IPS DF 4.7 (cell line): ENCODE measurements around the gene DOK6.
"Not testable (repeated sequence)": the region's sequence is repeated elsewhere in the genome, so short reads cannot be mapped to it uniquely, and the experiment has no call there.

ENCODE experiments used
- DNase-seq: peaks from one replicate; pipeline ENCODE4 v3.0.0-alpha.2; 2013; ENCODE audit warnings: low spot score; ENCODE audit errors: extremely low read depth

Gene DOK6

GRCh38 chr18:69795791-69796190 is 395.1 kb downstream of the DOK6 start:
- DNase-seq, result no peak

- no peak for DNase-seq
Measured at GRCh38 chr18:69804776-69805501, 404.3 kb downstream of the DOK6 start.

GRCh38 chr18:69808399-69808798 is 407.7 kb downstream of the DOK6 start:
- DNase-seq, result no peak

GRCh38 chr18:69813559-69813958 is 412.9 kb downstream of the DOK6 start:
- DNase-seq, result no peak

GRCh38 chr18:69814861-69815385 is 414.2 kb downstream of the DOK6 start:
- DNase-seq, result no peak

- DNase-seq, result no peak
Measured at GRCh38 chr18:69817335-69817940, 416.8 kb downstream of the DOK6 start.

- no peak for DNase-seq
Measured at GRCh38 chr18:69819460-69819859, 418.8 kb downstream of the DOK6 start.

GRCh38 chr18:69820538-69820937 is 419.9 kb downstream of the DOK6 start:
- no peak for DNase-seq

GRCh38 chr18:69830189-69830588 is 429.5 kb downstream of the DOK6 start:
- DNase-seq, result no peak

GRCh38 chr18:69834980-69835379 is 434.3 kb downstream of the DOK6 start:
- not testable (repeated sequence) for DNase-seq

- DNase-seq, result no peak
Measured at GRCh38 chr18:69838003-69838402, 437.3 kb downstream of the DOK6 start.

GRCh38 chr18:69838620-69839411 is 438.1 kb downstream of the DOK6 start:
- peak; percentile 66 for DNase-seq

GRCh38 chr18:69839497-69839896 is 438.8 kb downstream of the DOK6 start:
- no peak for DNase-seq

GRCh38 chr18:69840001-69840400 is 439.3 kb downstream of the DOK6 start:
- no peak for DNase-seq

- DNase-seq, result no peak
Measured at GRCh38 chr18:69840445-69840844, 439.8 kb downstream of the DOK6 start.

GRCh38 chr18:69841117-69841516 is 440.4 kb downstream of the DOK6 start:
- DNase-seq, result no peak

GRCh38 chr18:69843015-69843414 is 442.3 kb downstream of the DOK6 start:
- DNase-seq, result no peak

GRCh38 chr18:69844656-69845055 is 444.0 kb downstream of the DOK6 start:
- DNase-seq, result no peak

GRCh38 chr18:69845593-69846506 is 445.2 kb downstream of the DOK6 start:
- no peak for DNase-seq

- no peak for DNase-seq
Measured at GRCh38 chr18:69853051-69853450, 452.4 kb downstream of the DOK6 start.

- no peak for DNase-seq
Measured at GRCh38 chr18:69854455-69854854, 453.8 kb downstream of the DOK6 start.
